Adipocyte (in vitro differentiated cells): Measurements from ENCODE around the gene GNB3.
"Not testable (repeated sequence)": the region's sequence is repeated elsewhere in the genome, so short reads cannot be mapped to it uniquely, and the experiment has no call there.

Source experiments
- DNase-seq: peaks from one replicate; pipeline ENCODE4 v3.0.0-alpha.2; 2015; ENCODE audit warnings: low read depth
- H3K27me3 ChIP-seq: replicated peaks from 2 replicates; pipeline ENCODE4 v1.7.0; 2013; ENCODE audit warnings: mild to moderate bottlenecking, low read length, moderate library complexity; ENCODE audit not compliant: control insufficient read depth, insufficient read depth
- H3K36me3 ChIP-seq: 2 replicates; pipeline ENCODE4 v1.7.0; 2013; ENCODE audit warnings: low read length, mild to moderate bottlenecking, moderate library complexity; ENCODE audit not compliant: control insufficient read depth, insufficient read depth, severe bottlenecking
- H3K4me1 ChIP-seq: 2 replicates; pipeline ENCODE4 v1.7.0; 2013; ENCODE audit warnings: mild to moderate bottlenecking, low read length, moderate library complexity; ENCODE audit not compliant: control insufficient read depth, insufficient read depth
- H3K4me3 ChIP-seq: 2 replicates; pipeline ENCODE4 v1.7.0; 2013; ENCODE audit warnings: mild to moderate bottlenecking, low read length, moderate library complexity
- H3K9ac ChIP-seq: 2 replicates; pipeline ENCODE4 v1.7.0; 2013; ENCODE audit warnings: mild to moderate bottlenecking, low read length, moderate library complexity
- H3K9me3 ChIP-seq: 2 replicates; pipeline ENCODE4 v1.7.0; 2013; ENCODE audit warnings: mild to moderate bottlenecking, low read length, moderate library complexity; ENCODE audit not compliant: control insufficient read depth

GNB3 gene

GRCh38 chr12:6873094-6874014, 32.6 kb downstream of the GNB3 start, which contains the start of gene SPSB2:
Gene SPSB2, minus strand, starts transcription at chr12:6873303. Its CDS starts 402 bp downstream, at chr12:6872901.
- Histone ChIP-seq H3K27me3 (no peaks in the 10 kb centered on the region), H3K36me3 (peaks cover 22% of the 10 kb centered on the region), H3K9me3 (no peaks in the 10 kb centered on the region), H3K9ac (peak within 1 kb of the TSS; percentile 98), H3K4me1 (peaks cover 32% of the 10 kb centered on the region), H3K4me3 (peak within 1 kb of the TSS; percentile 85)
- peak; percentile 98 for DNase-seq

DNA sequence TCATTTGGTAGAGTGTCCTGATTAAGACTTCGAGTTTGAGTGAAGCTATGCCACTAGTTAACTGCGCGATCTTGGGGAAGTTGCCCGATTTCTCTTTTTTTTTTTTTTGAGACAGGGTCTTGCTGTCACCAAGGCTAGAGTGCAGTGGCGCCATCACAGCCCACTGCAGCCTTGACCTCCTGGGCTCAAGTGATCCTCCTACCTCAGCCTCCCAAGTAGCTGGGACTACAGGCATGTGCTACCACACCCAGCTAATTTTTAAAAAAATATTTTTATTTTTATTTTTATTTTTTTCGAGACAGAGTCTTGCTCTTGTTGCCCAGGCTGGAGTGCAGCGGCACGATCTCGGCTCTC, 33.3 kb downstream of the GNB3 start:
- Histone ChIP-seq H3K9ac (peak overlapping the region; percentile 98), H3K4me1 (peaks cover 26% of the 10 kb centered on the region), H3K4me3 (peak overlapping the region; percentile 85), H3K36me3 (peaks cover 22% of the 10 kb centered on the region)
- not testable (repeated sequence) for H3K27me3 ChIP-seq, DNase-seq, H3K9me3 ChIP-seq

DNA sequence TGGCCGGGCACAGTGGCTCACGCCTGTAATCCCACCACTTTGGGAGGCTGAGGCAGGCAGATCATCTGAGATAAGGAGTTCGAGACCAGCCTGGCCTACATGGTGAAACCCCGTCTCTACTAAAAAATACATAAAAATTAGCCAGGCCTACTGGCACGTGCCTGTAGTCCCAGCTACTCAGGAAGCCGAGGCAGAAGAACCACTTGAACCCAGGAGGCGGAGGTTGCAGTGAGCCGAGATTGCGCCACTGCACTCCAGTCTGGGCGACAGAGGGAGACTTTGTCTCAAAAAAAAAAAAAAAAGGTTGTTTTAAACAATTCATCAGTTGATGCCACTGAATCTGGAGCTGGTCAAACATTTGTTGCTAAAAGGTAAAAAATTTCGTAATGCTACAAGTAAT, 39.1 kb downstream of the GNB3 start:
- H3K4me1 ChIP-seq, H3K36me3 ChIP-seq, H3K4me3 ChIP-seq, H3K9me3 ChIP-seq, H3K9ac ChIP-seq, H3K27me3 ChIP-seq, DNase-seq: not testable (repeated sequence)

GRCh38 chr12:6883252-6883651, 42.5 kb downstream of the GNB3 start:
- Histone ChIP-seq H3K9me3 (no peaks in the 10 kb centered on the region), H3K9ac (no peak overlapping the region), H3K4me1 (no peaks in the 10 kb centered on the region), H3K4me3 (no peak overlapping the region), H3K27me3 (no peaks in the 10 kb centered on the region), H3K36me3 (peaks cover 3% of the 10 kb centered on the region)
- no peak for DNase-seq

- no peak for DNase-seq
- Histone ChIP-seq H3K9me3 (no peaks in the 10 kb centered on the region), H3K36me3 (peaks cover 3% of the 10 kb centered on the region), H3K27me3 (no peaks in the 10 kb centered on the region), H3K4me1 (no peaks in the 10 kb centered on the region), H3K9ac (no peak overlapping the region), H3K4me3 (no peak overlapping the region)
Measured at GRCh38 chr12:6883683-6884082, 43.0 kb downstream of the GNB3 start.

DNA sequence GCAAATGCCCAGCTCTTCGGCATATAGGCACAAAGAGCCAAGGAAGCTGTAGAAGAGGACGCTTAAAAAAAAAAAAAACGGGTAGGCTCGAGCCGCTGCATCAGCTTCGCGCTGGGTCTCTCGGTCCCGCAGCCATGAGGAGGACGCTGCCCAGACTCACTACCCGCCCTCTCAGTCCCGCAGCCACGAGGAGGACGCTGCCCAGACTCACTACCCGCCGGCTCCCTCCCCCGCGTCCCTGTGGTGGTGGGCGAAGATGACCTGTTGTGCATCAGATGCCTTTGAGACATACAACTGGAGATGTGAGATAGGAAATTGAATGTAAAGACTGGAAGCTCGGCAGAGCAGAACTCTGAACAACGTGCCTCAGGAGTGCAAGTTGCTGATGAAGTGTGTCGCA, 43.8 kb downstream of the GNB3 start:
- no peaks in the 10 kb centered on the region for H3K9me3 ChIP-seq
- no peaks in the 10 kb centered on the region for H3K27me3 ChIP-seq
- H3K9ac ChIP-seq = no peak overlapping the region
- DNase-seq = no peak
- no peaks in the 10 kb centered on the region for H3K4me1 ChIP-seq
- peaks cover 3% of the 10 kb centered on the region for H3K36me3 ChIP-seq
- no peak overlapping the region for H3K4me3 ChIP-seq

DNA sequence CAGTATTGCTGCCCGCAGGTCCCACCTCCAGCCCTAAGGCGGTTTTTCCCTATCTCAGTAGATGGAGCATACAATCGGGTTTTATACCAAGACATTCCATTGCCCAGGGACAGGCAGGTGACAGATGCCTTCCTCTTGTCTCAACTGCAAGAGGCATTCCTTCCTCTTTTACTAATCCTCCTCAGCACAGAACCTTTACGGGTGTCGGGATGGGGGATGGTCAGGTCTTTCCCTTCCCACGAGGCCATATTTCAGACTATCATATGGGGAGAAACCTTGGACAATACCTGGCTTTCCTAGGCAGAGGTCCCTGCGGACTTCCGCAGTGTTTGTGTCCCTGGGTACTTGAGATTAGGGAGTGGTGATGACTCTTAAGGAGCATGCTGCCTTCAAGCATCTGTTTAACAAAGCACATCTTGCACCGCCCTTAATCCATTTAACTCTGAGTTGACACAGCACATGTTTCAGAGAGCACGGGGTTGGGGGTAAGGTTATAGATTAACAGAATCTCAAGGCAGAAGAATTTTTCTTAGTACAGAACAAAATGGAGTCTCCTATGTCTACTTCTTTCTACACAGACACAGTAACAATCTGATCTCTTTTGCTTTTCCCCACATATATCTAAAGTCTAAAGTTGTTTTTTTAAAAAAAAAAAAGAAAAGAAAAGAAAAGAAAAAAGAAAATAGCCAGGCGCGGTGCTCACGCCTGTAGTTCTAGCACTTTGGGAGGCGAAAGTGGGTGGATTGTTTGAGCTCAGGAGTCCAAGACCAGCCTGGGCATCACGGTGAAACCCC, 45.7 kb downstream of the GNB3 start:
- not testable (repeated sequence) for H3K36me3 ChIP-seq, H3K4me1 ChIP-seq, H3K27me3 ChIP-seq, DNase-seq, H3K9me3 ChIP-seq, H3K9ac ChIP-seq, H3K4me3 ChIP-seq

GRCh38 chr12:6887460-6887859, 46.7 kb downstream of the GNB3 start:
- Histone ChIP-seq H3K9me3 (no peaks in the 10 kb centered on the region), H3K27me3 (no peaks in the 10 kb centered on the region), H3K4me1 (peaks cover 11% of the 10 kb centered on the region), H3K9ac (no peak overlapping the region), H3K4me3 (no peak overlapping the region), H3K36me3 (peaks cover 3% of the 10 kb centered on the region)
- DNase-seq = no peak

GRCh38 chr12:6888360-6888759, 47.6 kb downstream of the GNB3 start:
- Histone ChIP-seq H3K4me3 (no peak overlapping the region), H3K4me1 (peaks cover 11% of the 10 kb centered on the region), H3K27me3 (no peaks in the 10 kb centered on the region), H3K9me3 (no peaks in the 10 kb centered on the region), H3K36me3 (peaks cover 3% of the 10 kb centered on the region), H3K9ac (no peak overlapping the region)
- DNase-seq = no peak

DNA sequence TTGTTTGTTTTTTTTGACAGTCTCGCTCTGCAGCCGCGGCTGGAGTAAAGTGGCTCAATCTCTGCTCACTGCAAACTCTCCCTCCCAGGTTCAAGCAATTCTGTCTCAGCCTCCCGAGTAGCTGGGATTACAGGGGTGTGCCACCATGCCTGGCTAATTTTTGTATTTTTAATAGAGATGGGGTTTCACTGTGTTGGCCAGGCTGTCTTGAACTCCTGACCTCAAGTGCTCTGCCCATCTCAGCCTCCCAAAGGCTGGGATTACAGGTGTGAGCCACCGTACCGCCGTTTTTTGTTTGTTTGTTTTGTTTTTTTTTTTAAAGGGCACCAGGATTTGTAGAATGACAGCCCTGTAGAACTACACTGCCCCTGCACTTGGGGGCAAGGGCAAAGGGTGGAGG, 48.1 kb downstream of the GNB3 start:
- DNase-seq, H3K4me3 ChIP-seq, H3K9ac ChIP-seq, H3K36me3 ChIP-seq, H3K27me3 ChIP-seq, H3K9me3 ChIP-seq: not testable (repeated sequence)
- peaks cover 12% of the 10 kb centered on the region for H3K4me1 ChIP-seq

- peak overlapping the region; percentile 90 for H3K9ac ChIP-seq
- not testable (repeated sequence) for H3K27me3 ChIP-seq, H3K36me3 ChIP-seq, DNase-seq, H3K9me3 ChIP-seq
- H3K4me1 ChIP-seq = peaks cover 15% of the 10 kb centered on the region
- peak overlapping the region; percentile 71 for H3K4me3 ChIP-seq
Measured at GRCh38 chr12:6889775-6890573, 49.2 kb downstream of the GNB3 start.
